ENCODE data around the gene SRGAP3.

The SRGAP3 gene

DNA sequence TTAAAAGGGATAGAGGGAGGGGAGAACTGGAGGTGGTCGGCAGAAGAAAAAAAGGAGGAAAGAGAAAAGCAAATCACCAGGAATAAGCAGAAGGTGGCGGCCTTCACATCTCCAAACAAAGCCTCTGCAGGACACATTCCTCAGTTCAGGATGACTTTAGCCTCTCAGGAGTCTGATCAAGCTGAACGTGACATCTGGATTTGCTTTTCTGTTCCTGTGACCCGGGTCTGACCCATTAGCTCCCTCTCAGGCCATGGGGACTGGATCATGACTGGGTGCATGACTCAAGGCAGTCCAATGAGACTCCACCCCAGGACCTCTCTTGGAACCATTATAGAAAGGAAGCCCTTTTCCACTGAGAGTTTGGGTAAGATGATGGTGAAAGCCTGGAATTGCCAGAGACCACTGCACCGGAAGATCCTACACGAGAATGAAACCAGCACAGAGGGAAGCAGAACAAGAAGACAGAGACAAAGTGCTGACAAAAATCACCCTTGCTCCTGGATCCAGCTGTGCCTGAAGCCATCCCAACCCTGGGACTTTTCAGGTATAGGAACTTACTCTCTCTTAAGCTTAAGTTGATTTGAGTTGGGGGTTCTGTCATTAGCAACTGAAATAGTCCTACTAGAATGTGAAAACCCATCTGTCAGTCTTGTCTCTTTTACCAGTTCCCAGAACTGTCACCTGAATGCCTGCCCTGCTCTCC is 240.7 kb downstream of the SRGAP3 start:
- no peak for DNase-seq

GRCh38 chr3:9007928-9008327 is 241.5 kb downstream of the SRGAP3 start:
- no peak for DNase-seq

- DNase-seq: no peak
These were observed 242.2 kb downstream of the SRGAP3 start for GRCh38 chr3:9007213-9007612.

DNA sequence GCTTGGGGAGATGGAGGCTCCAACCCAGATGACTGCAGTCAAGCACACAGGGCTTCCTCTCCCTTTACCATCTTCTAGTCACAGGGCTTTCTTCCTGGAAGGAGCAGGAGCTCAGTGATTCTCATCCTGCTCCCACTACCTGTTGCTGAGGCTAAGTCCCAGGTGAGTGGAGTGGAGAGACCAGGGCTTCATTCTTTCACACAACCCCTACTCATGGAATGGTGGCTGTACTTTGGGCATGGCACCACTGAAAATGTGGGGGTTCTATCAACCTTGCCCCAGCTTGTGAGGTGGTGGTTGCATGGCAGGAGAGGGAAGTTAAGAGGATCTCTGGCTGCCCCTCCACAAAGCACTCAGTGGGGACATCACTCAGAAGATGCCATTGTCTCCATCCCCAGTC is 249.4 kb downstream of the SRGAP3 start:
- DNase-seq: no peak

GRCh38 chr3:8997151-8997550 is 252.3 kb downstream of the SRGAP3 start:
- no peak for DNase-seq

DNA sequence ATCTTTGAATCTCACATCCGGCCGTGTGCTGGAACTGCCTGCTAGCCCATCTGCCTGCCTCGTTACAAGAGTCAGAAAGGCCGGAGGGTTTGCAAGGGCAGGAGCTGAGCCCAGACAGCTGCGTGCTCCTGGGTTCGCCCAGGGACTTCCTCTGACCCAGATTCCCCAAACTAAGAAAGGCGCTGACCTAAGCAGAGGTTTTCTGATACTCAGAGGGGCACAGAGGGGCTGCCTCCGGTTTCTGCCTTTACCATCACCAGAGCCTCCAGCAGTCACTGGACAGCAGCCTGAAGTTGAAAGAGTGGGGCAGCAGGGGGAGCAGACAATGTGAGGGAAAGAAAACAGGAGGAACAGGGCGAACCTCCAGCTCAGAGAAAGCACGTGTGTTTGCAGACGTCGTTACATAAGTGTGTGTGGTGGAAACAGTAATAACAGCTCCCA is 252.7 kb downstream of the SRGAP3 start:
- DNase-seq: no peak

- no peak for DNase-seq
These were observed 253.2 kb downstream of the SRGAP3 start for GRCh38 chr3:8996216-8996615.

DNA sequence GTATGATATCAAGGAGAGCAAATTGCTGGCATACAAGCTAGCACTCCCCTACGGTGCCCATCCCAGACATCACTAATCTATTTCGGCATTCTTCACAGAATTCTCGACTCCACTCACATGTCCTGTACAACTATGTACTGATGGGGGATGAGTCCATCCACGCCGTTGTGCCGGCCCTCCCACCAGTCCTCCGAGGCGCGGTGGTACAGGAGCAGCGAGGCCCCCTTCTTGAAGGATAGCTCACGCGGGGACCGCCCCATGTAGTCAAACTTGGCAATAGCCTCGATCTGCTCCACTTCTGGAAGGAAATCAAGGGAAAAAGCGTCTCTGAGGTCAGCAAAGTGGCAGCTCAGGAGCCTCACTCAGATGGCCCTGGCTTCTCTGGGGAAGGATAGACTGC is 255.2 kb downstream of the SRGAP3 start:
- DNase-seq: no peak

DNA sequence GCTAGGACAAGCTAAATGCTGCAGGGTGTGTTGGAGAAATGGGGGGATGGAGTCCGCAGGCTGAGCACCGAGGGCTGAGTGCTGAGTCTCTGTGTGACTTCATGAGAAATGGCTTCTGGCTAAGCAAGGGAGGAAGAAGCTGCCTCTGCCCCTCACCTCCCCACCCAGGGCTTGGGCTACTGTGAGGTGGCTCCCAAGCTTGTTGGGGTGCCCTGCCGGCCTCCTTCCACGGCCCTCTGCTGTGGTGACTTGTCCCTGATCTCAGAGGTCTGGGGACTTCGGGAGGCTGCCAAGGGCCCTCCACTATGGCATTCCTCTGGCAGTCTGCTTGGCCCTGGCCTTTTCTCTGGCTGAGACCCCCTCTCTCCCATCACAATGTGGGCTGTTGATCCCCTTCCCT is 256.1 kb downstream of the SRGAP3 start:
- DNase-seq: no peak

- DNase-seq: no peak
These were observed 256.6 kb downstream of the SRGAP3 start for GRCh38 chr3:8992854-8993253.

GRCh38 chr3:8992199-8992598 is 257.2 kb downstream of the SRGAP3 start:
- DNase-seq: no peak

GRCh38 chr3:8990266-8991215 is 258.9 kb downstream of the SRGAP3 start:
- DNase-seq: no peak

GRCh38 chr3:8988791-8989558 is 260.5 kb downstream of the SRGAP3 start:
- no peak for DNase-seq

- no peak for DNase-seq
These were observed 261.1 kb downstream of the SRGAP3 start for GRCh38 chr3:8988384-8988655.

DNA sequence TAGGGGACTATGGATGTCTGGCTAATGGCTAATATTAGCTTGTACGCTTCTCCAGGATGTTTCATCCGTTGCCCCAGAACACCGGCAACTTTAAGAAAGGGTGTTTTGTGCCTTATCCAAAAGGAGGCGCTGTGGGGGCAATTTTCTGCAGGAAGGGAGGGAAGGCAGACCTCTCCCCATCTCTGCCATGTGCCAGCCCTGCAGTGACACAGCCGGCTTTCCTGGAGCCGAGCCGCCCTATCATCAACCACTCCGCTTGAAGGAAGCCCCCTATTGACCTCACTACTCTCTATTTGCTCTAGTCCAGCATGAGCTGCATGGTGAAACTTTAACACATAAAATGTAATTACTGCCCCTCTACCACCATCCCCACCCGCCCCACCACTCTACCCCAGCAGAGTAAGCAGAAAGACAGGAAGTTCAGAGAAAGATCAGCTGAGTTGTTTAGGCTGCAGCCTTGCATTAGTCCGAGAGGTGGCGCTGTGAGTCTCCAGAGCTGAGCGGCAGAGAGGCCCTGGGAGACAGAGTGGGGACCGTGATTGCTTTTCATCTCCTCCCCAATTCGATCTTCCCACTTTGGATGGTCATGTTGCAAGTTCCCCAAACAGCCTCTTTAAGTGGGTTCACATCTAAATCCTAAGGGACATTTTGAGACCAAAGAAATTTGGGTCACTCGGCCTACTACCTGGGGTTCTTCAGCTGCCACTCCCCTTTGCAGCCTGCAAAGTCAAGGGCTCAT is 261.6 kb downstream of the SRGAP3 start:
- DNase-seq: peak; percentile 64

GRCh38 chr3:8987226-8987625 is 262.2 kb downstream of the SRGAP3 start:
- no peak for DNase-seq

DNA sequence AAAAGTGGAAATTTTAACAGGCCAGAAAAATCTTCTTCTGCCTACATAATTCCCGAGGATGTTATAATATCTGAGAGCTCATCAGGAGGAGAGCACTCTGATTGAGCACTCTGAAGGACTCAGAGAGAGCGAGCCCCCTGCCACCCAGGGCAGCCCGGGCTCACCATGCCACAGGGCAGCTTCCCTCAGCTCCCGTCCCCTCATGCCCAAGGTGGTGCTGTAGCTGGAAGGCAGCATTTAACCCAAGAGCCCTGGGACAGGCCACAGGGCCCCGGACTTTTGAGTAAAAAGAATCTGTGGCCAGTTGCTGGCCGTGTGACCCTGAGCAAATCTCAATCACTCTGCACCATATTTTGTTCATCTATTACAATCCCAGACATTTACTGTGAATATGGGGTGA is 262.7 kb downstream of the SRGAP3 start:
- DNase-seq: no peak

DNA sequence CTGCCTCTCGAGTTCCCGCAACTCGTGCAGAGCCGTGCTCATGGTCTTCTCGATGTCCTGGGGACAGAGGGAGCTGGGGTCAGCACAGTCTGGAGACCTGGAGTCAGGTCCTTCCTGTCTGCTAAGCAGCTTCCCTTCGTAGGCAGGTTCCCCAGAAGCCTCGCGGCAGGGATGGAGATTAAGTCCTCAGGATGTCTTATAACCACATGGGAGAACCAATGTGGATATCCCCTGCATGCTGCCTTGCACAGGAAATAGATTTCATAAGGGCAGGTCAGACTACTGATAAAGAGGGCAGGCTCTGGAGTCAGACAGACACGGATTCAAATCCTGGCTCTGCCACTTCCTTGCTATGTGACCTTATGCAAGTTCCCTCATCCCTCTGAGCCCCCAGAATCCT is 263.6 kb downstream of the SRGAP3 start:
- no peak for DNase-seq

GRCh38 chr3:8985411-8985831 is 264.0 kb downstream of the SRGAP3 start:
- no peak for DNase-seq

DNA sequence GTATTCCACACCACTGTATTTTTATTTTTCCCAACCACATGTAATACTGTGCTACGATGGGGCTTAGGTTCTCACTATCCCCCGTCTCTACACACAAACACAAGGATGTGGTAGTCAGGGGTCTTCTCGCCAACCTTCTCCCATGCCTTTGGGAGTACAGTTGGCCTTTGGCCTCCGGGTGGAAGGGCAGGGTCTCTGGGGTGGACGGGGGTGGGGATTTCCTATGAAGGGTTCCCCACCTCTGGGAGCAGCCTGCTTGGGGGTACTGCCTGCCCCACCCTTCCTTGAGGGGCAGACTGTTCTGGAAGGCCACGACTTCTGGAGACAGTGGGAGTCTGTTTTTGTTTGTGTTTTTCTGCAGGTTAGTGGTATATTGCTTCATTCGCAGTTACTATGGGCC is 264.9 kb downstream of the SRGAP3 start:
- no peak for DNase-seq

DNA sequence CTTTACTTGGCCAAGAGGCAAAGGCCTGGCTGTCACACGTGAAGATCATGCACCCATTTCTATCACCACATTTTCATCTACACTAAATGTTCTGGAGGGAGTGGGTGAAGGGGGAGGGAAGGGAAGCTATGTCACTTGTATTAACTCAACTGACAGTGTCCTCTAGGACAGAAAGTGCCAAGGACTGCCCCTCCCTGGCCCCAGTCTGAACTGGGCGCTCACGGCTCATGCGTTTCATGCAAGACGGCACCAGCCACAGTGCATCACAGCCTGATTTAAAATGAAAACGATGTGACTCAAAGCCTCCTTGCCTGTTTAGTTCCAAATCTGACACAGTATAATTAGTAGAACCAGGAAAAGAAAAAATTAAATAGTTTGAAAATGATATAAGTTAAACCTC is 265.4 kb downstream of the SRGAP3 start:
- DNase-seq: no peak

DNA sequence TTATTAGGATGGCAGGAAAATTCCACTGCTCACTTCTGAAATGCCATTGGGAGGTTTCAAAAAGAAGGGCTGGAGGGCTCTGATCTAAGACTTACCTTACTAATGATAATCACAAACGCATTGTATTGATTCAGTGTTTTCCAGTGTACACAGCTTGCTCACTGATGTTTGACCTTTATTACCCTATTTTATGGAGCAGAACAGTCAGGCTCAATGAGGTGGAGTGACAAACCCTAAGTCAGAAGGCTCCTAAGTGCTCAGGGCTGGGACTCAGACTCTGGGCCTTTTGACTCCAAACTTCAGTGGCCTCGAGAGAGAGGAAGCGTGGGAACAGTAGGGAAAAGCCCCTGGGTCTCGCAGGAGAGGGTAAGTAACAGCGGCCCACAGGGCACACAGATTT is 265.9 kb downstream of the SRGAP3 start:
- no peak for DNase-seq

DNA sequence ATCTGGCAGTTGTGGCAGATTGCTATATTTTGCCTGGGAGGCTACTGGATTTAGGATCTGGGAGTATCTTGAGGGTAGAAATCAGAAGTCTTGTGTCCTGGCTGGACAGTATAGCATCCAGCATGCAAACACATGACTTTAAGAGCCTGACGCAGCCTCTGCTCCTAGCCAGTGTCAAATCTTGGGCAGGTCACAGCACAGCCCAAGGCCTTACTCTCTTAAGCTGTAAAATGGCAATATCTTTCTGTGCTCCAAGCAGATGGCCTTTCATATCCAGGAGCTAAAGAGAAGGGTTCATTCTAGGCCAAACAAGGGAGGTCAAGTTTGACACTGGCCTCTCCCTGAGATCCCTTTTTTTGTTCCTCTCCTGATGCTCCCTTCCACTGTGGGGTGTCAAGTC is 266.4 kb downstream of the SRGAP3 start:
- DNase-seq: no peak

Measured in CD4-positive, alpha-beta T cell treated with Interleukin-17A for 4 hours (primary cell).